Measurements from ENCODE around the gene FHL2. TPM values are rescaled to one million over a fixed set of nuclear protein-coding genes. Genes with fewer than 3 reads are reported as not detected.

FHL2 gene
- total and polyA plus RNA-seq, 8 donors = 1.4 to 9.1 (median 3.9) TPM

DNA sequence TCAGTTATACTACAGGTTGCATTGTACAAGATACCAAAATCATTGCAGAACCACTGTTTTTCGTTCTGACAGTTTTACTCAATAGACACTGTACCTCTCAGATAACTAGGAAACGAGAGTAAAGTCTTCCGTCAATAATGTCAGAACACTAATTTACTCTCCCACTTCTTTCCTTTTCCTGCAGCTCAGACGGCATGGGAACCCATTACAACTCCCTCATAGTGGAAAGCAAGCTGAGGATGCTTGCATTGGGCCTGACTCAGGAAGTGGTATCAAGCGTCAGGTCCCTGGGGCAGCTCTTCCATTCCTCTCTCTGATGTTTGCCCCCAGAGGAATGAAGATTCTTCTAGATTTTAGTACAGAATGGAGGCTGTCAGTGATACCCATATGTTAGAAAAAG lies 23.9 kb upstream of the FHL2 start:
- intact Hi-C loops (cut with DNase I) = no loop called here
- H3K27ac ChIP-seq = no peak overlapping the region
- no peak for FAIRE-seq
- H3K36me3 ChIP-seq = no peaks in the 10 kb centered on the region
- H3K4me1 ChIP-seq = no peaks in the 10 kb centered on the region
- no peak for DNase-seq
- H3K9me3 ChIP-seq = no peaks in the 10 kb centered on the region
- H3K4me3 ChIP-seq = no peak overlapping the region
- H3K27me3 ChIP-seq = no peaks in the 10 kb centered on the region
- ATAC-seq = no peak
- WGBS, 2 donors = 55 to 62% methylated on average over 5 of the region's 5 CpGs
- TF ChIP-seq CTCF (IDR thresholded peaks at IDR 0.05) = no peak

DNA sequence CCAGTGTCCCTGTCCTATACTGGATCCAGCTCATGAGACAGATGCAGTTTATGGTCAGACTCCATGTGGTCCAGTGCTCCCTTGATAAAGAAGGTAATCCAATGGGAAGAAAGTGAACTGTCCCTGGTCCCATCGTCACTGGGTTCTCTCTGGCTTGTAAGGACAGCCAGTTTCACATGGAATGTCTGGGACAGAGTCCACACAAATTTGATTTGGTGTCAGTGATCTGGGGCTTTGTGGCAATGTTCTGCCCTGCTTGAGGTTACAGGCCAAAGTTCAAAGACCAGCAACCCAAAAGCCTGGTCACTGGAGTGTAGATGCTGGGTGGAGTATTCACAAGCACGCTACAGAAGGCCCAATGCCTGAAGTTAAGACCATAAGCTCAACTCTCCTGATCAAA lies 22.2 kb upstream of the FHL2 start:
- Histone ChIP-seq H3K27ac (no peak overlapping the region), H3K36me3 (no peaks in the 10 kb centered on the region), H3K9me3 (no peaks in the 10 kb centered on the region), H3K4me1 (no peaks in the 10 kb centered on the region), H3K27me3 (no peaks in the 10 kb centered on the region), H3K4me3 (no peak overlapping the region)
- ATAC-seq (no peak), DNase-seq (no peak), FAIRE-seq (no peak)
- TF ChIP-seq CTCF (IDR thresholded peaks at IDR 0.05) = no peak
- intact Hi-C loops (cut with DNase I) = no loop called here
- 73 to 82% methylated on average over 2 of the region's 2 CpGs for WGBS, 2 donors

- ATAC-seq (no peak), DNase-seq (no peak), FAIRE-seq (no peak)
- Histone ChIP-seq H3K36me3 (no peaks in the 10 kb centered on the region), H3K9me3 (no peaks in the 10 kb centered on the region), H3K4me3 (no peak overlapping the region), H3K27me3 (peaks cover 0 to 3% (median 0%) of the 10 kb centered on the region in 4 donors), H3K27ac (no peak overlapping the region), H3K4me1 (no peaks in the 10 kb centered on the region)
- WGBS, 2 donors = 91 to 92% methylated on average over 6 of the region's 6 CpGs
- intact Hi-C loops (cut with DNase I) = no loop called here
- TF ChIP-seq CTCF (IDR thresholded peaks at IDR 0.05) = no peak
Measured at GRCh38 chr2:105418522-105418921, 19.7 kb upstream of the FHL2 start.

DNA sequence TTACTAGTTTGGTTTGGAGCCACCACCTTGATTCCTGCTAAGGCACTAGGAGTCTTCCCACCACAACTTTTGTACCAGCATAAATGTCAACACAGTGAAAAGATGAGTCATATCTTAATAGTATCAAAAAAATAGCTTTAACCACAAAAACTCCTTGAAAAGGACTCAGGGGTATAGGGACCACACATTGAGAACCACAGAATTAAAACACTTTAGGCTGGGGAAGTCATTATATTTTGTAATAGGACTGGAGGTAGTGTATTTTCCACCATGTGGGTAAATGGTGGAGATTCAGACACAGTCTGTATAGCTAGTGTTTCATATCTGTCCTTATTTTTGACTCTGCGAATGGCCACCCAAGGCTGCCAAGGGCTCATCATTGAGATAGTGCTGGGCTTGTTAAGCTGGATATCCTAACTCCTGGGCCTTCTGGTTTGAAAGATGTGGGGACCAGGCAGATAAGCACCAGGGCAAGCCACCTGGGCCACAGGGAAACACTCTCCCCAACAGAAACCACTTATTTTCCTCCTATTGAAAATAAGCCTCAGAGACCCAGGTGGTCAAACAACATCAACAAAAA lies 19.1 kb upstream of the FHL2 start:
- intact Hi-C loops (cut with DNase I) = no loop called here

More for the DNA sequence above, 19.1 kb upstream of the FHL2 start:
- Histone ChIP-seq H3K36me3 (no peaks in the 10 kb centered on the region), H3K27ac (no peak overlapping the region), H3K4me1 (no peaks in the 10 kb centered on the region), H3K9me3 (no peaks in the 10 kb centered on the region), H3K27me3 (peaks cover 0 to 3% (median 0%) of the 10 kb centered on the region in 4 donors), H3K4me3 (no peak overlapping the region)
- ATAC-seq (no peak), FAIRE-seq (no peak), DNase-seq (no peak)
- 92 to 95% methylated on average over 1 of the region's 1 CpG for whole genome bisulfite sequencing, 2 donors
- no peak for TF ChIP-seq CTCF (IDR thresholded peaks at IDR 0.05)
